Measurements from ENCODE around the gene CSRNP3.

Gene CSRNP3

DNA sequence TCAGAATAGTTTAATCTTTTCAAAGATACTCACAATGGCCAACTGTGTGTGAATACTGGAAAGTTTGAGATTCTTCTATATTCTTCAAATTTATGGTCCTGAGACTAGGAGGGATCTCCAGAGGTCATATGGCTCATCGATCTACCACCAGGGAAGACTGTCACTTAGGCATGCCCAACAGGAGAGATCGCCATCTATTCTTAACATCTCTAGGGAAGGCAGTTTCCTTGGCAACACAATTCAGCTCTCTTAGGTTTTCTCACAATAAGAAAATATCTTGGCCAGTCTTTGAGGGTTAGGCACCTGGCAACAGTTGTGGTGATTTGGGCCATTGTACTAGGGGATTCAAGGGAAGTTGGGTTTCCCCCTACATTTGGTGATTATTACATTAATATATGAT, 217.3 kb downstream of the CSRNP3 start:
- no peaks in the 10 kb centered on the region for H3K27me3 ChIP-seq
- no peaks in the 10 kb centered on the region for H4K20me1 ChIP-seq
- no peaks in the 10 kb centered on the region for H3K36me3 ChIP-seq
- H3K4me1 ChIP-seq = no peaks in the 10 kb centered on the region
- no peak for TF ChIP-seq Cebpa-rat (IDR thresholded peaks at IDR 0.05)
- no peak overlapping the region for H3K4me2 ChIP-seq
- H3K9me3 ChIP-seq = no peaks in the 10 kb centered on the region
- H3K27ac ChIP-seq = no peak overlapping the region
- H3K9ac ChIP-seq = no peak overlapping the region
- no peak overlapping the region for H3K4me3 ChIP-seq

DNA sequence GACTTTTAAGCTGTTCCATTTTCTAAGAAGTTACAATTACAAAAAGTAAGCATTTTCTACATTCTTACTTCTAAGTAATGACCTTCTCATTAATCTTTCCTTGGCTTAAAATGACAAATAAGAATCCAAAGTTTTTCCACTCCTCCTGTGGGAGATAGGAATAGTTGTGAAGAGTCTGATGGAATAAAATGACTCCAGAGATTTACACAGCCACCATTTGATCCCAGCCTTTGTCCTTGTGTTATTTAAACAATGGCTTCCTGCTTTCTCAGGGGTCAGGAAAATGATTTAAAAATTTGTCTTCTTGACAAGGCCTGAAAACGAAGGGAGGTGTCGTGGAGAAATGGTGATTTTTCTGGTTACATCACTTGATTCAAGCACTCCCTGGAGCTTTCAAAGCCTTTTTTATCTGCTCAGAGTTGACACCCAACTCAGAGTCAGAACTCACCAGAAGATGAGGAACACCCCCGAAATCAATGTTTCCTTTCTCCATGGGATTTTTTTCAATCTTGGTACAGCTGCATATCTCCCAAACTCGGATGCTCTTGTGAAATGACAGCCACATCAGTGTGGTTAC, 218.0 kb downstream of the CSRNP3 start:
- no peaks in the 10 kb centered on the region for H3K9me3 ChIP-seq
- TF ChIP-seq Cebpa-rat (IDR thresholded peaks at IDR 0.05) = no peak
- no peaks in the 10 kb centered on the region for H3K27me3 ChIP-seq
- no peak overlapping the region for H3K9ac ChIP-seq
- no peak overlapping the region for H3K4me2 ChIP-seq
- H3K36me3 ChIP-seq = no peaks in the 10 kb centered on the region
- H3K4me1 ChIP-seq = no peaks in the 10 kb centered on the region
- no peak overlapping the region for H3K27ac ChIP-seq
- H3K4me3 ChIP-seq = no peak overlapping the region
- H4K20me1 ChIP-seq = no peaks in the 10 kb centered on the region

DNA sequence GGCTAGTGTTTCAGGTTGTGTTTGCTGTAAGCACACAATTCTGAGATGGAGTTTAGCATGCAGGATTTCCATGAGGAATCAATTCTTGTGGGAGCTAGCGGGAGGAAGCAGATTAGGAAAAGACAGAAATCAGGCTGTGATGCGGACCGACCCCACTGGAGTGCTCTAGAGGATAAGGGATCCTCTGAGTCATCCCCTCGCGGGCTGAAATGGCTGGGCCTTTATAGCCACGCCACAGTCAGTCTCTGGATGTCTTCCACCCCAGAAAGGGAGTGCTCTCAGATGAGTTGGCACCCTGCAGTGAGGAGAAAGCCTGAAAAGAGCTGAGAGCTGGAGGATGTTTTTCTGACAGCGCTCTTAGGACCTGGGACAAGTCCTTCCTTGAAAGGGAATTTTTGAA, 222.1 kb downstream of the CSRNP3 start:
- TF ChIP-seq Cebpa-rat (IDR thresholded peaks at IDR 0.05) = no peak
- Histone ChIP-seq H4K20me1 (no peaks in the 10 kb centered on the region), H3K9me3 (no peaks in the 10 kb centered on the region), H3K36me3 (no peaks in the 10 kb centered on the region), H3K4me1 (no peaks in the 10 kb centered on the region), H3K4me2 (no peak overlapping the region), H3K27ac (no peak overlapping the region), H3K27me3 (no peaks in the 10 kb centered on the region), H3K4me3 (no peak overlapping the region), H3K9ac (no peak overlapping the region)

DNA sequence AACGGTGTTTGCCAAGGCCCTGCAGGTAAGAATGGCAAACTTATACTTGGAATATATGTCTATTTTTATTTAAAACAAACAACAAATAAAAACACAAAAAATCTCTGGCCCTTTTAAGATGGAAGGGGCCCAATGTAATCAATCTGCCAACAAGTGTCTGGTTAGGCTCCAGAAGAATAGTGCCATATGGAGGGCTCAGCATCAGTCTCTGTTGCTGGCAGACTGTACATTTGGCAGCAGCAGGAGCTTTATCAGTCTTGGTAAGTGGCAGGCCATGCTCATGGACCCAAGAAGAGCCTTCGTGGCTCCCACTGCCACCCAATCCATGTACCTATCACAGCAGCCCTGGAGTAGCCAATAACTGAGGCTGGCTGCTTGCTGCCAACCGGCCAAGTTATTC, 223.4 kb downstream of the CSRNP3 start:
- Histone ChIP-seq H3K27me3 (no peaks in the 10 kb centered on the region), H3K9ac (no peak overlapping the region), H3K4me3 (no peak overlapping the region), H3K9me3 (no peaks in the 10 kb centered on the region), H3K4me2 (no peak overlapping the region), H3K36me3 (no peaks in the 10 kb centered on the region), H3K4me1 (no peaks in the 10 kb centered on the region), H4K20me1 (no peaks in the 10 kb centered on the region), H3K27ac (no peak overlapping the region)
- TF ChIP-seq Cebpa-rat (IDR thresholded peaks at IDR 0.05) = no peak

DNA sequence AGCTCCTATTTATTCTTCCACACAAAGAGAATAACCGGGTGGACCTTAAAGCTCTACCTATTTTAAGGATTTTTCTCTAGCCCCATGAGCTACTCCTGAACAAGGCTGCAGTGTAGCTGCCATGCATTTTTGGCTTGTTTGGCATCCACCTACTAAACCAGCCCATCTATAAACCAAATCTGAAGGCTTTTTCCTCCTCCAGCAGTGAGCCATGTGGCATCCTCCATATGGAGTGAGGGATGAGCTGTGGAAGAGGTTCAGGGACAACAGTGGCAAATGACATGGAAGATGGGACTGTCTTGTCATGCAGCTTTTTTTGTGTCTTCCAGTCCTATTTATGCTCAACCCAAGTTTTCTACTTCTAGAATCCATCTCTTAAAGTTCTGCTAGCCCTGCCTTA, 224.3 kb downstream of the CSRNP3 start:
- TF ChIP-seq Cebpa-rat (IDR thresholded peaks at IDR 0.05) = no peak
- H3K9me3 ChIP-seq = no peaks in the 10 kb centered on the region

DNA sequence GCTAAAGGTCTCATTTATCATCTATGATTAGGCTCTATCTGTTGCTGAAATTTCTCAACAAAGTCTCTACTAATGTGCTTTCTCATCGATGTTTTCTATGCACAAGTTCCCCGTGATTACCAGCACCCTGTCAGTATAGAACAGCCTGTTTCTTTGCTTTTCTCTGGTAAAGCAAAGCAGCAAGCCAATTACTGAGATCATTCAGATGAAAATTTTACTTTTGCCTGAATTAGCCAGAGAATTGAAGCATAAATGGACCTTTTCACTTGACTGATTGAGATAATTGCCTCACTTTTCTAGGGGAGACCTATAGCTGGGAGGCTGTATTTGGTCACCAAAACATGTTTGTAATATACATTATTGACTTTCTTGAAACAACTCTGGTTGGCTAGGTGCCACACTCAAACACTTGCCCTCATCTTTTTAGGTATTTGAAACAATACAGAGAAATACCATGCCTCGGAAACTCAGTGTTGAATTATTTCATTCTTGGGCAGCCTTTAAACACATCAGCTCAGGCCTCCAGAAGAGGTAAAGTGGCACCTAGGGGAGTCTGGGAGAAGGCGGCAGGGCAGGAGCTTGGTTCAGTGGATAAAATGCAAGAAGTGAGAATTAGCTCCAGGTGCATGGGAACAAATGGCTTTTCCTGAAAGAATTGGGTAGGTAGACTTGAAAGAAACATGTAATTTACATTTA, 228.4 kb downstream of the CSRNP3 start:
- Histone ChIP-seq H3K4me3 (no peak overlapping the region), H3K4me1 (peaks cover 17% of the 10 kb centered on the region), H3K9me3 (no peaks in the 10 kb centered on the region), H3K9ac (no peak overlapping the region), H3K4me2 (no peak overlapping the region), H3K27ac (no peak overlapping the region), H3K27me3 (no peaks in the 10 kb centered on the region), H3K36me3 (no peaks in the 10 kb centered on the region), H4K20me1 (no peaks in the 10 kb centered on the region)
- TF ChIP-seq Cebpa-rat (IDR thresholded peaks at IDR 0.05) = no peak

More for the DNA sequence above, 224.3 kb downstream of the CSRNP3 start:
- Histone ChIP-seq H4K20me1 (no peaks in the 10 kb centered on the region), H3K36me3 (no peaks in the 10 kb centered on the region), H3K9ac (no peak overlapping the region), H3K27ac (no peak overlapping the region), H3K4me3 (no peak overlapping the region), H3K27me3 (no peaks in the 10 kb centered on the region), H3K4me2 (no peak overlapping the region), H3K4me1 (no peaks in the 10 kb centered on the region)

DNA sequence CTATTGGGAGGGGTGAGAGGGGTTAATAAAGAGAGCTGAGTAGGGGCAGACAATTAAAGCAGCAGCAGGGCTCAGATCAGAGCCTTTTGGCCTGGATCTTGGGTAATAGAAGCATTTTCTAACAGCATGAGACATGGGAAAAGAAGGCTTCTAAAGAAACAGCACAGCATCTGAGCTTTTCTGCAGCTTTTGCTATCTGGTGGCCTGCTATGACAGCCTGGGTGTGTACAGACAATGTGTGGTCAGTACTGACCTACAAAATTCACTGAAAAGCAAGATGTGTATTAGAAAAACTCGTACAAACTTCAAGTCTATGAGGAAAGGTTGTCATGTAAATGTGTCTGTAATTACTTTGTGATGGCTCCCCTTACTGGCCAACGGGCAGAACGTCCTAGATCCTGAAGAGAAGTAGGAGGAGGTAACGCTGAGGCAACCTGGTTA, 229.0 kb downstream of the CSRNP3 start:
- no peak for TF ChIP-seq Cebpa-rat (IDR thresholded peaks at IDR 0.05)
- Histone ChIP-seq H3K27me3 (no peaks in the 10 kb centered on the region), H3K9ac (no peak overlapping the region), H3K36me3 (no peaks in the 10 kb centered on the region), H3K9me3 (no peaks in the 10 kb centered on the region), H3K4me1 (peaks cover 17% of the 10 kb centered on the region), H3K4me2 (no peak overlapping the region), H3K27ac (no peak overlapping the region), H3K4me3 (no peak overlapping the region), H4K20me1 (no peaks in the 10 kb centered on the region)

DNA sequence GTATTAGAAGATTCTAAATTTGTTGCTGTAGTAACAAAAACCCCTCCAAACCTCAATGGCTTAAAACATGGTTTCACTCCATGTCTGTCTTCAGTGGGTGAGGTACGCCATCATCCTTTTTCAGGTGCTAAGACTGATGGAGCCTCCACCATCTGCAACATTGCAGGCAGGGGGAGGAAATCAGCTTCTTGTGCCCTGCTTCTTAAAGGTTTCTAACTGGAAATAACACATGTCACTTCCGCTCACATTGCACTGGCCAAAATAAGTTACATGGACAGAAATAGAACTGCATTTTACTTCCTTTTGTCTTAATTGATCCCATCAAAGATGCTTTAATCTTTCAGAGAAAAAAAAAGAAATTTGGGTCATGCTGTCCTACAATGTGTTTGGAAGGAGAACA, 230.4 kb downstream of the CSRNP3 start:
- Histone ChIP-seq H3K4me3 (no peak overlapping the region), H3K27me3 (no peaks in the 10 kb centered on the region), H3K4me2 (peak overlapping the region; percentile 71), H3K9me3 (no peaks in the 10 kb centered on the region), H3K27ac (peak overlapping the region; percentile 28), H3K4me1 (peaks cover 17% of the 10 kb centered on the region), H3K36me3 (no peaks in the 10 kb centered on the region), H4K20me1 (no peaks in the 10 kb centered on the region), H3K9ac (0 out of 2 replicates have a peak overlapping the region, but pooled peaks have one; percentile 10)
- no peak for TF ChIP-seq Cebpa-rat (IDR thresholded peaks at IDR 0.05)

DNA sequence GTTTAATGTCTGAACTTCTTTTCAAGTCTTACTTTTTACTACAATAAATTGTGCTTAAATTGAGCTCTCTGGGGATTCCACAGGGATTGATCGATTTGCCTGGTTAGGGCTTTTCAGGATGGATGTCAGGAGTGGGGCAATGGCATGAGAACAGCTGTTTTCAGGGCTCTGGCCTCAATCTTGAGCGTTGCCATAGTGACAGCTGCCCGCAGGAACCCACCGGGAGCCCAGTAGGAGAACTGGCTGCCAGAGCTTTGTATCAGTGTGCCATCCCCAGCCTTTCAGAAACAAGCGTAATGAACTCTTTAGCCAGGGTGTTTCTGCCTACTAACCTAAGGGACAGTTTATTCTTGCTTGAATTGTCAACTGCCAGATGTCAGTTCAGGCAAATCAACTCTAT, 231.0 kb downstream of the CSRNP3 start:
- Histone ChIP-seq H3K4me2 (peak overlapping the region; percentile 71), H3K4me3 (no peak overlapping the region), H3K27ac (peak overlapping the region; percentile 28; the same call in 1 of the 2 replicates), H4K20me1 (no peaks in the 10 kb centered on the region), H3K4me1 (peaks cover 17% of the 10 kb centered on the region), H3K36me3 (no peaks in the 10 kb centered on the region), H3K27me3 (no peaks in the 10 kb centered on the region), H3K9ac (no peak overlapping the region), H3K9me3 (no peaks in the 10 kb centered on the region)
- TF ChIP-seq Cebpa-rat (IDR thresholded peaks at IDR 0.05) = no peak

DNA sequence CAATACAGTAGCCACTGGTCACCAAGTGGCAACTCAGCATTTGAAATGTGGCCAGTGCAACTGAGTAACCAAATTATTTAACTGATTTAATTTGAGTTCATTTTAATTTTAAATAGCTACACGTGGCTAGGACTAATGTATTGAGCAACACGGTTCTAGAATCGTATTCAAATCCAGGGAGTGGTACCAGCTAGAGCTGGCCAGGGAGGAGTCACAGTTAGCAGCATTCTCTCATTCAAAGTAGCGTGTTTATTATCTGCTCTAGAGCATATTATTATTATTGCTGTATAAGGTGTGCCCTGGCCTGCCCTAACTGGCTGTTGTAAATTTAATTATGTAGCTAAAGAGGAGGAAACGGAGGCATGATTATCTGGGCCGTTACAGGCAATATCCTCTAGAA, 231.6 kb downstream of the CSRNP3 start:
- no peak for TF ChIP-seq Cebpa-rat (IDR thresholded peaks at IDR 0.05)
- Histone ChIP-seq H3K27me3 (no peaks in the 10 kb centered on the region), H3K9ac (no peak overlapping the region), H3K4me1 (peaks cover 18% of the 10 kb centered on the region), H3K4me2 (no peak overlapping the region), H4K20me1 (no peaks in the 10 kb centered on the region), H3K4me3 (no peak overlapping the region), H3K36me3 (no peaks in the 10 kb centered on the region), H3K9me3 (no peaks in the 10 kb centered on the region), H3K27ac (no peak overlapping the region)

All from BLaER1 (cell line).